ENCODE measurements around the gene FEM1A. TPM values are rescaled to one million over a fixed set of nuclear protein-coding genes. Genes with fewer than 3 reads are reported as not detected.
A peak's percentile ranks its signal among the peaks of the same experiment; 100 is the strongest.
"Not testable (repeated sequence)": the region's sequence is repeated elsewhere in the genome, so short reads cannot be mapped to it uniquely, and the experiment has no call there.

Gene FEM1A
- total RNA-seq, 3 donors from 2014 or later: 31.8 to 35.8 (median 34.7) TPM

DNA sequence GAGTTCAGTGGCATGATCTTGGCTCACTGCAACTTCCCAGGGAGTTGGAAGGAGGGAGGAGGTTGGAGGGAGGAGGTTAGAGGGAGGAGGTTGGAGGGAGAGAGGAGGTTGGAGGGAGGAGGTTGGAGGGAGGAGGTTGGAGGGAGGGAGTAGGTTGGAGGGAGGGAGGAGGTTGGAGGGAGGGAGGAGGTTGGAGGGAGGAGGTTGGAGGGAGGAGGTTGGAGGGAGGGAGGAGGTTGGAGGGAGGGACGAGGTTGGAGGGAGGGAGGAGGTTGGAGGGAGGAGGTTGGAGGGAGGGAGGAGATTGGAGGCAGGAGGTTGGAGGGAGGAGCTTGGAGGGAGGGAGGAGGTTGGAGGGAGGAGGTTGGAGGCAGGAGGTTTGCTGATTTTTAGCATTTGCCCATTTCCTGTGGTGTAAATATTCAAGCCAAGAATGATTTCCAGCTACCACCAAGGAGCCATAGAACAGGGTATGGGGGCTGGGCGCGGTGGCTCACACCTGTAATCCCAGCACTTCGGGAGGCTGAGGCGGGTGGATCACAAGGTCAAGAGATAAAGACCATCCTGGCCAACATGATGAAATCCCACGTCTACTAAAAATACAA, 5.0 kb upstream of the FEM1A start:
- H3K4me3 Mint-ChIP-seq; H3K36me3 Mint-ChIP-seq (ENCODE audit: insufficient read depth); ATAC-seq; H3K4me1 Mint-ChIP-seq (ENCODE audit: low read depth); DNase-seq; H3K9me3 Mint-ChIP-seq: not testable (repeated sequence)
- peaks cover 17% of the 10 kb centered on the region for H3K27me3 Mint-ChIP-seq (ENCODE audit: low read depth)

DNA sequence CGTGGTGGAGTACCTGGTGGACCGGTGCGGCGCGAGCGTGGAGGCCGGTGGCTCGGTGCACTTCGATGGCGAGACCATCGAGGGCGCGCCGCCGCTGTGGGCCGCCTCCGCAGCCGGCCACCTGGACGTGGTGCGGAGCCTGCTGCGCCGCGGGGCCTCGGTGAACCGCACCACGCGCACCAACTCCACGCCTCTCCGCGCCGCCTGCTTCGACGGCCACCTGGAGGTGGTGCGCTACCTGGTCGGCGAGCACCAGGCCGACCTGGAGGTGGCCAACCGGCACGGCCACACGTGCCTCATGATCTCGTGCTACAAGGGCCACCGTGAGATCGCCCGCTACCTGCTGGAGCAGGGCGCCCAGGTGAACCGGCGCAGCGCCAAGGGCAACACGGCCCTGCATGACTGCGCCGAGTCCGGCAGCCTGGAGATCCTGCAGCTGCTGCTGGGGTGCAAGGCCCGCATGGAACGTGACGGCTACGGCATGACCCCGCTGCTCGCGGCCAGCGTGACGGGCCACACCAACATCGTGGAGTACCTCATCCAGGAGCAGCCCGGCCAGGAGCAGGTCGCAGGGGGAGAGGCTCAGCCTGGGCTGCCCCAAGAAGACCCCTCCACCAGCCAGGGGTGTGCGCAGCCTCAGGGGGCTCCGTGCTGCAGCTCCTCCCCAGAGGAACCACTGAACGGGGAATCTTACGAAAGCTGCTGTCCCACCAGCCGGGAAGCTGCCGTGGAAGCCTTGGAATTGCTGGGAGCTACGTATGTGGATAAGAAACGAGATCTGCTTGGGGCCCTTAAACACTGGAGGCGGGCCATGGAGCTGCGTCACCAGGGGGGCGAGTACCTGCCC, 708 bp downstream of the FEM1A start:
- H3K27me3 Mint-ChIP-seq (ENCODE audit: low read depth); DNase-seq; ATAC-seq; H3K9me3 Mint-ChIP-seq: not testable (repeated sequence)
- Mint-ChIP-seq H3K36me3 (ENCODE audit: insufficient read depth) (peaks cover 13% of the 10 kb centered on the region), H3K4me3 (peak overlapping the region; percentile 85), H3K4me1 (ENCODE audit: low read depth) (peaks cover 40% of the 10 kb centered on the region)

DNA sequence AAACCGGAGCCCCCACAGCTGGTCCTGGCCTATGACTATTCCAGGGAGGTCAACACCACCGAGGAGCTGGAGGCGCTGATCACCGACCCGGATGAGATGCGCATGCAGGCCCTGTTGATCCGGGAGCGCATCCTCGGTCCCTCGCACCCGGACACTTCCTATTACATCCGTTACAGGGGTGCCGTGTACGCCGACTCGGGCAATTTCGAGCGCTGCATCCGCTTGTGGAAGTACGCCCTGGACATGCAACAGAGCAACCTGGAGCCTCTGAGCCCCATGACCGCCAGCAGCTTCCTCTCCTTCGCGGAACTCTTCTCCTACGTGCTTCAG, 1.3 kb downstream of the FEM1A start:
- H3K4me1 Mint-ChIP-seq (ENCODE audit: low read depth): peaks cover 40% of the 10 kb centered on the region
- not testable (repeated sequence) for DNase-seq; H3K27me3 Mint-ChIP-seq (ENCODE audit: low read depth); H3K9me3 Mint-ChIP-seq; ATAC-seq
- H3K36me3 Mint-ChIP-seq (ENCODE audit: insufficient read depth): peaks cover 13% of the 10 kb centered on the region
- peak overlapping the region; percentile 85 for H3K4me3 Mint-ChIP-seq

GRCh38 chr19:4793278-4793677, 1.7 kb downstream of the FEM1A start:
- ATAC-seq; H3K9me3 Mint-ChIP-seq; DNase-seq; H3K27me3 Mint-ChIP-seq (ENCODE audit: low read depth): not testable (repeated sequence)
- Mint-ChIP-seq H3K36me3 (ENCODE audit: insufficient read depth) (peaks cover 16% of the 10 kb centered on the region), H3K4me3 (peak overlapping the region; percentile 85), H3K4me1 (ENCODE audit: low read depth) (peaks cover 40% of the 10 kb centered on the region)

GRCh38 chr19:4794971-4795370, 3.4 kb downstream of the FEM1A start:
- no peaks in the 10 kb centered on the region for H3K9me3 Mint-ChIP-seq
- H3K4me3 Mint-ChIP-seq: peak overlapping the region; percentile 85
- peaks cover 40% of the 10 kb centered on the region for H3K4me1 Mint-ChIP-seq (ENCODE audit: low read depth)
- ATAC-seq (no peak), DNase-seq (no peak)
- peaks cover 22% of the 10 kb centered on the region for H3K36me3 Mint-ChIP-seq (ENCODE audit: insufficient read depth)
- H3K27me3 Mint-ChIP-seq (ENCODE audit: low read depth): no peaks in the 10 kb centered on the region

GRCh38 chr19:4795400-4795799, 3.9 kb downstream of the FEM1A start:
- H3K36me3 Mint-ChIP-seq (ENCODE audit: insufficient read depth): peaks cover 22% of the 10 kb centered on the region
- no peak for DNase-seq
- peak overlapping the region; percentile 29 for H3K4me3 Mint-ChIP-seq
- H3K9me3 Mint-ChIP-seq: no peaks in the 10 kb centered on the region
- no peak for ATAC-seq
- peaks cover 40% of the 10 kb centered on the region for H3K4me1 Mint-ChIP-seq (ENCODE audit: low read depth)
- no peaks in the 10 kb centered on the region for H3K27me3 Mint-ChIP-seq (ENCODE audit: low read depth)

- no peak overlapping the region for H3K4me3 Mint-ChIP-seq
- H3K27me3 Mint-ChIP-seq (ENCODE audit: low read depth): no peaks in the 10 kb centered on the region
- ATAC-seq (no peak), DNase-seq (no peak)
- H3K4me1 Mint-ChIP-seq (ENCODE audit: low read depth): peaks cover 9% of the 10 kb centered on the region
- H3K36me3 Mint-ChIP-seq (ENCODE audit: insufficient read depth): peaks cover 15% of the 10 kb centered on the region
- H3K9me3 Mint-ChIP-seq: no peaks in the 10 kb centered on the region
These were observed 9.1 kb downstream of the FEM1A start for GRCh38 chr19:4800591-4801081.

- H3K27me3 Mint-ChIP-seq (ENCODE audit: low read depth): no peaks in the 10 kb centered on the region
These were observed 9.6 kb downstream of the FEM1A start for GRCh38 chr19:4801085-4801619.

GRCh38 chr19:4802711-4803110, 11.2 kb downstream of the FEM1A start:
- Mint-ChIP-seq H3K4me3 (no peak overlapping the region), H3K4me1 (ENCODE audit: low read depth) (no peaks in the 10 kb centered on the region), H3K36me3 (ENCODE audit: insufficient read depth) (peaks cover 9% of the 10 kb centered on the region), H3K9me3 (no peaks in the 10 kb centered on the region), H3K27me3 (ENCODE audit: low read depth) (no peaks in the 10 kb centered on the region)
- DNase-seq: no peak
- no peak for ATAC-seq

More at GRCh38 chr19:4801085-4801619, 9.6 kb downstream of the FEM1A start:
- ATAC-seq (no peak), DNase-seq (no peak)
- no peak overlapping the region for H3K4me3 Mint-ChIP-seq
- H3K9me3 Mint-ChIP-seq: no peaks in the 10 kb centered on the region
- H3K36me3 Mint-ChIP-seq (ENCODE audit: insufficient read depth): peaks cover 15% of the 10 kb centered on the region
- peaks cover 8% of the 10 kb centered on the region for H3K4me1 Mint-ChIP-seq (ENCODE audit: low read depth)

- DNase-seq (peak; percentile 65), ATAC-seq (peak; percentile 92 to 95)
- Mint-ChIP-seq H3K4me1 (ENCODE audit: low read depth) (no peaks in the 10 kb centered on the region), H3K36me3 (ENCODE audit: insufficient read depth) (no peaks in the 10 kb centered on the region), H3K4me3 (no peak overlapping the region), H3K27me3 (ENCODE audit: low read depth) (no peaks in the 10 kb centered on the region), H3K9me3 (no peaks in the 10 kb centered on the region)
These were observed 12.5 kb downstream of the FEM1A start for GRCh38 chr19:4803736-4804695.

GRCh38 chr19:4805140-4805539, 13.6 kb downstream of the FEM1A start:
- not testable (repeated sequence) for H3K4me1 Mint-ChIP-seq (ENCODE audit: low read depth); ATAC-seq; DNase-seq; H3K9me3 Mint-ChIP-seq; H3K36me3 Mint-ChIP-seq (ENCODE audit: insufficient read depth); H3K4me3 Mint-ChIP-seq; H3K27me3 Mint-ChIP-seq (ENCODE audit: low read depth)

- H3K4me1 Mint-ChIP-seq (ENCODE audit: low read depth): no peaks in the 10 kb centered on the region
- no peaks in the 10 kb centered on the region for H3K9me3 Mint-ChIP-seq
- H3K36me3 Mint-ChIP-seq (ENCODE audit: insufficient read depth): no peaks in the 10 kb centered on the region
- no peaks in the 10 kb centered on the region for H3K27me3 Mint-ChIP-seq (ENCODE audit: low read depth)
- DNase-seq (no peak), ATAC-seq (no peak)
- H3K4me3 Mint-ChIP-seq: no peak overlapping the region
These were observed 14.8 kb downstream of the FEM1A start for GRCh38 chr19:4806384-4806783.

- Mint-ChIP-seq H3K36me3 (ENCODE audit: insufficient read depth) (no peaks in the 10 kb centered on the region), H3K4me3 (no peak overlapping the region), H3K9me3 (no peaks in the 10 kb centered on the region), H3K27me3 (ENCODE audit: low read depth) (no peaks in the 10 kb centered on the region), H3K4me1 (ENCODE audit: low read depth) (peaks cover 5% of the 10 kb centered on the region)
- no peak for DNase-seq
- no peak for ATAC-seq
These were observed 15.7 kb downstream of the FEM1A start for GRCh38 chr19:4807188-4807587.

Data from activated T-cell treated with anti-CD3 and anti-CD28 coated beads, Interleukin-2, amount 50 U/mL, for 4 hours (primary cell).